ENCODE data around the gene CTNND2.

The CTNND2 gene

GRCh38 chr5:11904265-11904906, at the start of gene CTNND2:
TSS of gene CTNND2 (minus strand) at chr5:11904446. CDS start at chr5:11903853, 593 bp downstream.
- peak; percentile 77 to 94 (median 92) for DNase-seq

GRCh38 chr5:11946317-11946716, 42.1 kb upstream of the CTNND2 start:
- DNase-seq: no peak

GRCh38 chr5:11941566-11941965, 37.3 kb upstream of the CTNND2 start:
- DNase-seq: no peak

- DNase-seq: no peak
Observed at GRCh38 chr5:11931638-11932037, 27.4 kb upstream of the CTNND2 start.

GRCh38 chr5:11928909-11929308, 24.7 kb upstream of the CTNND2 start:
- no peak for DNase-seq

- DNase-seq: no peak
Observed at GRCh38 chr5:11925701-11926100, 21.5 kb upstream of the CTNND2 start.

- no peak for DNase-seq
Observed at GRCh38 chr5:11922394-11922793, 18.1 kb upstream of the CTNND2 start.

GRCh38 chr5:11918463-11919045, 14.3 kb upstream of the CTNND2 start:
- DNase-seq: peak in 1 of 3 experiments; percentile 48

GRCh38 chr5:11909471-11909870, 5.2 kb upstream of the CTNND2 start:
- no peak for DNase-seq

GRCh38 chr5:11906497-11906896, 2.3 kb upstream of the CTNND2 start:
- no peak for DNase-seq

- DNase-seq: no peak
Observed at GRCh38 chr5:11905206-11905605, 960 bp upstream of the CTNND2 start.

- peak; percentile 77 to 87 (median 85) for DNase-seq
Observed at GRCh38 chr5:11903614-11904264, 507 bp downstream of the CTNND2 start.

GRCh38 chr5:11903121-11903613, 1.1 kb downstream of the CTNND2 start:
- DNase-seq: peak in 2 of 3 experiments; percentile 72 to 81

GRCh38 chr5:11902201-11902619, 2.0 kb downstream of the CTNND2 start:
- DNase-seq: peak in 1 of 3 experiments; percentile 53

GRCh38 chr5:11898787-11899186, 5.5 kb downstream of the CTNND2 start:
- DNase-seq: no peak

- no peak for DNase-seq
Observed at GRCh38 chr5:11897781-11898180, 6.5 kb downstream of the CTNND2 start.

GRCh38 chr5:11894992-11895391, 9.3 kb downstream of the CTNND2 start:
- no peak for DNase-seq

- DNase-seq: no peak
Observed at GRCh38 chr5:11892832-11893231, 11.4 kb downstream of the CTNND2 start.

- DNase-seq: no peak
Observed at GRCh38 chr5:11890777-11891176, 13.5 kb downstream of the CTNND2 start.

GRCh38 chr5:11888221-11888620, 16.0 kb downstream of the CTNND2 start:
- no peak for DNase-seq

GRCh38 chr5:11878814-11879213, 25.4 kb downstream of the CTNND2 start:
- DNase-seq: peak in 2 of 3 experiments; percentile 66 to 86

- DNase-seq: no peak
Observed at GRCh38 chr5:11873587-11873986, 30.7 kb downstream of the CTNND2 start.

GRCh38 chr5:11869203-11869602, 35.0 kb downstream of the CTNND2 start:
- no peak for DNase-seq

- DNase-seq: peak in 2 of 3 experiments; percentile 26 to 52
Observed at GRCh38 chr5:11863911-11864310, 40.3 kb downstream of the CTNND2 start.
